Fibroblast of lung (primary cell): Measurements from ENCODE around the gene ID2. TPM values are rescaled to one million over a fixed set of nuclear protein-coding genes. Genes with fewer than 3 reads are reported as not detected.

Experiments used
- DNase-seq, 2 donors: peaks; one replicate each; pipeline versions ENCODE4 v3.0.0 to v3.0.0-alpha.2; 2010; ENCODE audit warnings: low read depth in 2 of 2
- H2AFZ ChIP-seq: 2 replicates; pipeline ENCODE4 v1.5.1; 2012; ENCODE audit warnings: low read length, control low read depth, inconsistent platforms
- H3K27ac ChIP-seq: 2 replicates; pipeline ENCODE4 v1.5.1; 2011; ENCODE audit warnings: low read length, control low read depth; ENCODE audit not compliant: insufficient read depth
- H3K27me3 ChIP-seq: 2 replicates; pipeline ENCODE4 v1.5.1; 2011; ENCODE audit warnings: mild to moderate bottlenecking, low read length; ENCODE audit not compliant: control insufficient read depth, insufficient read depth
- H3K36me3 ChIP-seq: 2 replicates; pipeline ENCODE4 v1.5.1; 2011; ENCODE audit warnings: low read length; ENCODE audit not compliant: control insufficient read depth, insufficient read depth
- H3K4me1 ChIP-seq: 2 replicates; pipeline ENCODE4 v1.5.1; 2011; ENCODE audit warnings: low read length; ENCODE audit not compliant: control insufficient read depth, insufficient read depth; ENCODE audit errors: extremely low read depth
- H3K4me2 ChIP-seq: 2 replicates; pipeline ENCODE4 v1.5.1; 2011; ENCODE audit warnings: low read length, control low read depth; ENCODE audit not compliant: insufficient read depth; ENCODE audit errors: extremely low read depth
- H3K4me3 ChIP-seq, 4 experiments: fragments of 200-600 bp in 1 of 4; sonication (generic) in 1 of 4; replicated peaks in 1 of 4; 2 replicates each; pipeline ENCODE4 v1.5.1; 2011 to 2016; ENCODE audit warnings: low read length in 4 of 4, low read depth in 3 of 4, mild to moderate bottlenecking in 3 of 4, control low read depth in 2 of 4, inconsistent platforms in 1 of 4, mixed read lengths in 1 of 4; ENCODE audit not compliant: insufficient read depth in 1 of 4; ENCODE audit errors: control extremely low read depth in 1 of 4
- H3K79me2 ChIP-seq: 2 replicates; pipeline ENCODE4 v1.5.1; 2012; ENCODE audit warnings: mild to moderate bottlenecking, low read length, inconsistent platforms; ENCODE audit not compliant: control insufficient read depth, insufficient read depth
- H3K9ac ChIP-seq: 2 replicates; pipeline ENCODE4 v1.5.1; 2011; ENCODE audit warnings: mild to moderate bottlenecking, low read length, control low read depth; ENCODE audit not compliant: insufficient read depth
- H3K9me3 ChIP-seq: 2 replicates; pipeline ENCODE4 v1.5.1; 2012; ENCODE audit warnings: low read depth, low read length; ENCODE audit not compliant: control insufficient read depth, insufficient read depth
- H4K20me1 ChIP-seq: 2 replicates; pipeline ENCODE4 v1.5.1; 2011; ENCODE audit warnings: low read length; ENCODE audit not compliant: control insufficient read depth, insufficient read depth; ENCODE audit errors: extremely low read depth
- CTCF ChIP-seq, 2 donors: IDR thresholded peaks in 1 of 2; conservative IDR thresholded peaks in 1 of 2; 1 replicate in 1 of 2; 2 replicates in 1 of 2; pipeline ENCODE4 v1.5.1; 2011 to 2012; ENCODE audit warnings: low read length in 2 of 2, control low read depth in 1 of 2, inconsistent platforms in 1 of 2, low read depth in 1 of 2, mild to moderate bottlenecking in 1 of 2
- EZH2 ChIP-seq: IDR thresholded peaks from 2 replicates; pipeline ENCODE4 v1.5.1; 2012; ENCODE audit warnings: low read length, control low read depth, mild to moderate bottlenecking; ENCODE audit errors: missing control alignments
- polyA plus RNA-seq, 2 donors: library from polyadenylated mRNA; depleted of rRNA in 1 of 2; stranded (reverse) in 1 of 2; unstranded in 1 of 2; fragments of >200 nt; gene quantifications; 2 replicates each; pipeline ENCODE4 v1.2.1, GENCODE V29; 2011 to 2012; ENCODE audit warnings: missing spikeins in 1 of 2
- total RNA-seq: library from RNA; depleted of rRNA; stranded (reverse); fragments of >200 nt; gene quantifications from 2 replicates; pipeline ENCODE4 v1.2.1, GENCODE V29; 2014

The ID2 gene
- total and polyA plus RNA-seq, 2 donors (not counting 1 experiment from before 2014, with no cell fraction given), result 23.1 to 66.6 TPM

DNA sequence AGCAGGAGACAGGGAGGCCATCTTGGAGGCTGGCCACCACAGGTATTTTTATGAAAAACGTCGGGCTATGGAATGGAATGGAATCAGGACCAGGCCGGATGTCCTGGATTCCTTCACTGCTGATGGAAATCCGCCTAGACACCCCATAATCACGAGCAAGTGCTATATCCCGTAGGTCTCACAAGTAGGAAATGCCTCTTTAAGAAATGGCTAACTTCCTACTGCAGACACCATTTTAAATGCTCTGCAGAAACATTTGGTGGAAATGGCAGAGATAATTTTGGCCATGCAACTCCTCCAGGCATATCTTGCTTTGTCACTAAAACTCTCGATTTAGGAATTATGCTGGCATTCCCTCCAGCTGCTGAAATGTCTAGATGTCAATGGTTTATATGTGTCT lies 18.0 kb downstream of the ID2 start:
- no peaks in the 10 kb centered on the region for H3K9me3 ChIP-seq
- no peak overlapping the region for H3K27ac ChIP-seq
- H3K79me2 ChIP-seq, result no peaks in the 10 kb centered on the region
- no peaks in the 10 kb centered on the region for H4K20me1 ChIP-seq
- H3K4me1 ChIP-seq, result no peaks in the 10 kb centered on the region
- no peaks in the 10 kb centered on the region for H3K36me3 ChIP-seq
- no peak overlapping the region for H3K9ac ChIP-seq
- H3K27me3 ChIP-seq, result no peaks in the 10 kb centered on the region
- H3K4me2 ChIP-seq, result no peak overlapping the region
- no peak overlapping the region for H2AFZ ChIP-seq
- TF ChIP-seq EZH2 (no peak), CTCF (conservative IDR thresholded peaks at IDR 0.05 in 1 of 2, IDR thresholded peaks at IDR 0.05 in 1 of 2; ENCODE audit: low read depth in 1 of 2, low read length in 2 of 2) (no peak)
- H3K4me3 ChIP-seq, result no peak overlapping the region
- no peak for DNase-seq

DNA sequence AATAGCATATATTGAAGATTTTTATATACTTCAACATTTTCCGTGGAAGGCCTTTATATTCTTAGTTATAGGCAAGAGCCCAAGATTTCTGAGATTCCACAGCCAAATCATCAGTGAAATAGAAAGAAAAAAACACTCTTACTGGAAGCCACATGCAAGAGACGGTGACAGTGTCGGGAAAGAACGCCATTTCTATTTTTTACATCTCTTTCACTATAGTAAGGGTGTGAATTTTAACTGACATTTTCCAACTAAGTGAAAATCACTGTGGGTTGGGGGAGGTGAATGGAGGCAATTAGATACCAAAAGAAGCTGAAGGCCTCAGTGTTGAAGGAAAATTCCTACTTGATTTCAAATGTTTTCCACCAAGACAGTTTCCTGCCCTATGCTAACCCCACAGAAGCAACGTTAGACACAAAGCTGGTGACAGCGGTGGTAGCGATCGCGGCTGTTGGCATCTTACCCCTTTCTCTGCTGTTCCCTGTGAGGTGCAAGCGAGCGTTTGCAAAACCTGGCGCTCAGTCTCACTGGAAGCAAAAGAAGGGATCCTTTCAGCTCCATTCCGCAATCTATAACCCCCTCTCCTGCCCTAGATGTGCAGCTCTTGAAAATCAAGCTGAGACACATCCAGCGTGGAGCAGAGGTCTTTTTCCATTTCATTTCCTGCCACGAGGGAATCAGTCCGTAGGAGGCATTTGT lies 20.0 kb downstream of the ID2 start:
- Histone ChIP-seq H3K27ac (no peak overlapping the region), H3K36me3 (no peaks in the 10 kb centered on the region), H3K27me3 (no peaks in the 10 kb centered on the region), H3K79me2 (no peaks in the 10 kb centered on the region), H3K4me3 (no peak overlapping the region), H3K9ac (no peak overlapping the region), H3K9me3 (no peaks in the 10 kb centered on the region), H3K4me2 (no peak overlapping the region), H2AFZ (no peak overlapping the region), H3K4me1 (no peaks in the 10 kb centered on the region), H4K20me1 (no peaks in the 10 kb centered on the region)
- no peak for TF ChIP-seq EZH2
- no peak for TF ChIP-seq CTCF (conservative IDR thresholded peaks at IDR 0.05 in 1 of 2, IDR thresholded peaks at IDR 0.05 in 1 of 2; ENCODE audit: low read depth in 1 of 2, low read length in 2 of 2)
- DNase-seq, result no peak

DNA sequence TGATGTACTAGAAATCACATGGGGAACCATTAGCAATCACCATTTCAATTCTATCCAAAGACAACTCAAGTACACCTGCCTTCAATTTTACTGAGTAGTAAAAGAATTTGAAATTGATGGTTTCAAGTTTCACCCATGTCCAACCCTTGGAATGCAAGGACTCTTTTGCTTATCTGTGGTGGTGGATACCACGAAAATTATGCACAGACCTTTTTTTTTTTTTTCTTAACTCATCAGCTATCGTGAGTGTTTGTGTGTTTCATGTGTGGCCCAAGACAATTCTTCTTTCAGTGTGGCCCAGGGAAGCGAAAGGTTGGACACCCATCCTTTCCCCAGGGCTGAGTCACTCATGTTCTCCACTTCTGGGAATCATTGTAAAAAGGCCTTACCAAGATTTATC lies 23.1 kb downstream of the ID2 start:
- H2AFZ ChIP-seq, result no peak overlapping the region
- H3K9ac ChIP-seq, result no peak overlapping the region
- H3K4me3 ChIP-seq, result no peak overlapping the region
- H4K20me1 ChIP-seq, result no peaks in the 10 kb centered on the region
- H3K27ac ChIP-seq, result no peak overlapping the region
- DNase-seq, result peak in 1 of 2 donors; percentile 66
- peaks cover 4% of the 10 kb centered on the region for H3K27me3 ChIP-seq
- no peaks in the 10 kb centered on the region for H3K79me2 ChIP-seq
- no peaks in the 10 kb centered on the region for H3K4me1 ChIP-seq
- no peaks in the 10 kb centered on the region for H3K36me3 ChIP-seq
- no peaks in the 10 kb centered on the region for H3K9me3 ChIP-seq
- TF ChIP-seq CTCF (conservative IDR thresholded peaks at IDR 0.05 in 1 of 2, IDR thresholded peaks at IDR 0.05 in 1 of 2; ENCODE audit: low read depth in 1 of 2, low read length in 2 of 2) (no peak), EZH2 (no peak)
- no peak overlapping the region for H3K4me2 ChIP-seq
